Colonic mucosa (tissue), 4 donors: ENCODE results near the gene PLEKHH1. TPM values are rescaled to one million over a fixed set of nuclear protein-coding genes. Genes with fewer than 3 reads are reported as not detected.

Source experiments
- DNase-seq: peaks from one replicate; pipeline ENCODE4 v3.0.0-alpha.2; 2020
- H3K27ac ChIP-seq: fragments of 200-600 bp; one replicate; pipeline ENCODE4 v1.8.0; 2021
- H3K27me3 ChIP-seq: fragments of 200-600 bp; one replicate; pipeline ENCODE4 v1.8.0; 2021
- H3K36me3 ChIP-seq: fragments of 200-600 bp; one replicate; pipeline ENCODE4 v1.8.0; 2021
- H3K4me1 ChIP-seq: fragments of 200-600 bp; one replicate; pipeline ENCODE4 v1.8.0; 2021; ENCODE audit warnings: mild to moderate bottlenecking
- H3K4me3 ChIP-seq: fragments of 200-600 bp; one replicate; pipeline ENCODE4 v1.8.0; 2021
- H3K9ac ChIP-seq, 2 donors: one replicate each; pipeline ENCODE4 v1.7.0; 2013; ENCODE audit warnings: control low read depth in 2 of 2, low read depth in 2 of 2, low read length in 2 of 2
- H3K9me3 ChIP-seq: fragments of 200-600 bp; one replicate; pipeline ENCODE4 v1.8.0; 2021
- intact Hi-C: fragments of 100-400 bp; cut with DNase I; formaldehyde crosslinking; loops from one replicate; pipeline ENCODE4 v1.14.1; 2022
- total RNA-seq, 2 donors: library from RNA; stranded (reverse); fragmentation: NEBNext Ultra II Directional in 1 of 2; extraction: Animal tissue kit (Norgen Biotek cat#: 25700) in 1 of 2; gene quantifications; one replicate each; pipeline ENCODE4 v1.2.1, GENCODE V29; 2021
- TF ChIP-seq, protein P1 (sequence below): fragments of 200-600 bp; IDR thresholded peaks from one replicate; pipeline ENCODE4 v1.8.0; 2022; ENCODE audit warnings: antibody characterized with exemption, mild to moderate bottlenecking
- donor health status: healthy.
- donor health status: DM: no; HTN: no; CAD: no.
- donor health status: DM: no; HTN: no; CAD: no.

The PLEKHH1 gene
- total RNA-seq, 2 donors from 2014 or later: 47.1 to 63.1 TPM

DNA sequence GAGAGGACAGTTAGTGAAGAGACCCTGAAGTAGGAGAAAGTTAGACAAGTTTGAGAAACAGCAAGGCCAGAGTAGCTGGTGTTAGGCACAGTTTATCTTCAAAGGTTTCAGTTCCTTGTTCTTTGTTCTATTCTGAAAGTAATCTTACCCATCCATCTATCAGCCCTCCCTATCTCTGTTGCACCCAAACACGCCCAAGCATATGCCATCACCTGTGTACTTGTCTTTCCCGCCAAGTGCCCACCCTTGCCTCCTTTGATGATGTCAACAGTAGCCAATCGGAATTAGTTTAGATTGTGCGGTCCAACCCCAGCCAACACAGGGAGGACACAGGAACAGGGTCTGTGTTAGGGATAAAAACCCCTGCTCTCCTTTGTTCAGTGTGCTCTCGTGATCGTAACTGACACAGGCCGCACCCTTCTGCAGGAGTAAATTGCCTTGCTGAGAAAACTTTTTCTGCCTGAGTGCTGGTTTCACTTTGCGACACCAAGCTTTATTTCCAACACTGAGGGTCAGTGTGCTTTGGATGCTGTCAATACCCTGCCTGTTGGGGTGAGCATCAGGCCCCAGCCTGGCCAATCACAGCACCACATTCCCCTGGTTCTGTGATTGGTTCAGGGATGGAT lies 39.9 kb upstream of the PLEKHH1 start:
- Histone ChIP-seq H3K27me3 (no peaks in the 10 kb centered on the region), H3K27ac (no peak overlapping the region), H3K36me3 (no peaks in the 10 kb centered on the region), H3K9me3 (no peaks in the 10 kb centered on the region), H3K4me3 (no peak overlapping the region), H3K9ac (no peak overlapping the region), H3K4me1 (no peaks in the 10 kb centered on the region)
- intact Hi-C loops: no loop called here
- DNase-seq: no peak
- TF ChIP-seq, protein P1, sequence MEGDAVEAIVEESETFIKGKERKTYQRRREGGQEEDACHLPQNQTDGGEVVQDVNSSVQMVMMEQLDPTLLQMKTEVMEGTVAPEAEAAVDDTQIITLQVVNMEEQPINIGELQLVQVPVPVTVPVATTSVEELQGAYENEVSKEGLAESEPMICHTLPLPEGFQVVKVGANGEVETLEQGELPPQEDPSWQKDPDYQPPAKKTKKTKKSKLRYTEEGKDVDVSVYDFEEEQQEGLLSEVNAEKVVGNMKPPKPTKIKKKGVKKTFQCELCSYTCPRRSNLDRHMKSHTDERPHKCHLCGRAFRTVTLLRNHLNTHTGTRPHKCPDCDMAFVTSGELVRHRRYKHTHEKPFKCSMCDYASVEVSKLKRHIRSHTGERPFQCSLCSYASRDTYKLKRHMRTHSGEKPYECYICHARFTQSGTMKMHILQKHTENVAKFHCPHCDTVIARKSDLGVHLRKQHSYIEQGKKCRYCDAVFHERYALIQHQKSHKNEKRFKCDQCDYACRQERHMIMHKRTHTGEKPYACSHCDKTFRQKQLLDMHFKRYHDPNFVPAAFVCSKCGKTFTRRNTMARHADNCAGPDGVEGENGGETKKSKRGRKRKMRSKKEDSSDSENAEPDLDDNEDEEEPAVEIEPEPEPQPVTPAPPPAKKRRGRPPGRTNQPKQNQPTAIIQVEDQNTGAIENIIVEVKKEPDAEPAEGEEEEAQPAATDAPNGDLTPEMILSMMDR: no peak

DNA sequence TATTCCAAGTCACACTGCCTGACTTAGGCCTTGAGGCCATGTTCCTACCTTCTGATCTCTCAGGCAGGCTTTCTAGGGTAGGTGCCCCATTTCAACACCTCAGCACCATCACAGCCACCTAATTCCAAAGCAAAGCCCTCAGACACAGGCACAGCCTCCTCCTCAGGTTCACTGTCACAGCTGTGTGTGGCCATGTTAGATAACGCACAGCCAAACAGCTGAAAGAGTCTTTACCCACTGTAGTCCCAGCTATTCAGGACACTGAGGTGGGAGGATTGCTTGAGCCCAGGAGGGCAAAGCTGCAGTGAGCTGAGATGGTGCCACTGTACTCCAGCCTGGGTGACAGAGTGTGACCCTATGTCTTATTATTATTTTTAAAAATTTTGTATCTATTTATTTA lies 37.3 kb upstream of the PLEKHH1 start:
- TF ChIP-seq, protein P1: no peak

DNA sequence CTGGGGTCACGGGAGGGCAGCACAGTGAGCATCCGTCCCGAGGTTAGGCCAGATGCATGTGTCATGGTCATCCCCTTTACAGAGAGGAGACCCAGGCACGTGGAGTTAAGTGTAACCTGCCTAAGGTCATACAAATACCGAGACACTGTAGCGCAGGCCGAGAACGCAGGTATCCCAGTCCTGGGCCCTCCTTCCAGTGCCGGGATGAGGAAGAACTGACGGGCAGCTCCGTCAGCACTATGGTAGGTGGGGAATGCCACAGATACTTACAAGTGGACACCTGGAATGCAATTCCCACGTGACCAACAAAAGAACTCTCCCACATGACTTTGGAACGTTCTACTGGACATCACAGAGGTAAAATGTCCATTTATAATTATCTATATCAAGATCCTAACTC lies 35.9 kb upstream of the PLEKHH1 start:
- intact Hi-C loops: no loop called here
- H3K4me3 ChIP-seq: no peak overlapping the region
- TF ChIP-seq, protein P1: no peak
- H3K9me3 ChIP-seq: no peaks in the 10 kb centered on the region
- H3K9ac ChIP-seq: no peak overlapping the region
- no peaks in the 10 kb centered on the region for H3K4me1 ChIP-seq
- H3K27me3 ChIP-seq: no peaks in the 10 kb centered on the region
- no peak overlapping the region for H3K27ac ChIP-seq
- H3K36me3 ChIP-seq: no peaks in the 10 kb centered on the region
- no peak for DNase-seq

More for the DNA sequence above, 37.3 kb upstream of the PLEKHH1 start:
- no peaks in the 10 kb centered on the region for H3K4me1 ChIP-seq
- H3K27me3 ChIP-seq: no peaks in the 10 kb centered on the region
- no peaks in the 10 kb centered on the region for H3K9me3 ChIP-seq
- no peak overlapping the region for H3K27ac ChIP-seq
- H3K4me3 ChIP-seq: no peak overlapping the region
- no peaks in the 10 kb centered on the region for H3K36me3 ChIP-seq
- intact Hi-C loops: no loop called here
- H3K9ac ChIP-seq: no peak overlapping the region
- DNase-seq: no peak

DNA sequence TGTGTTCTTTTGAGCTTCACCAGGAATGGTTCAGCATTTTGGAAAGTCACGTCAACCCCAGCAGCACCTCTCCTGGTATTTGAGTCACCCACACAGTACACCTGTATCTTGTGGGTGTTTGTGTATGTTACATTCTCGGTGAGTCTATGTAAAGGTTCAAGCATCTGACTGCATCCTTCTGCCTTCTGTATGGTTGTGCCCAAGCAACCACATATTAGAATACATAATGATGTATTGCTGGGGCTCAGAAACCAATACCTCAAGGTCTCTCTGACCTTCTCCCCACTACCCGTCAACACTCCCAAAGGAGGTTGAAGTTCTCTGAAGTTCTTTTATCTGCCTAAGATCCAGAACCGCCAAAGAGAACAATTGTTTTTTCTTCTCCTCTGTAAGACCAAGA lies 35.4 kb upstream of the PLEKHH1 start:
- H3K9me3 ChIP-seq: no peaks in the 10 kb centered on the region
- TF ChIP-seq, protein P1: no peak
- no peak overlapping the region for H3K4me3 ChIP-seq
- H3K36me3 ChIP-seq: no peaks in the 10 kb centered on the region
- no peak overlapping the region for H3K27ac ChIP-seq
- no peak overlapping the region for H3K9ac ChIP-seq
- no peak for DNase-seq
- no peaks in the 10 kb centered on the region for H3K27me3 ChIP-seq
- intact Hi-C loops: no loop called here
- H3K4me1 ChIP-seq: no peaks in the 10 kb centered on the region

DNA sequence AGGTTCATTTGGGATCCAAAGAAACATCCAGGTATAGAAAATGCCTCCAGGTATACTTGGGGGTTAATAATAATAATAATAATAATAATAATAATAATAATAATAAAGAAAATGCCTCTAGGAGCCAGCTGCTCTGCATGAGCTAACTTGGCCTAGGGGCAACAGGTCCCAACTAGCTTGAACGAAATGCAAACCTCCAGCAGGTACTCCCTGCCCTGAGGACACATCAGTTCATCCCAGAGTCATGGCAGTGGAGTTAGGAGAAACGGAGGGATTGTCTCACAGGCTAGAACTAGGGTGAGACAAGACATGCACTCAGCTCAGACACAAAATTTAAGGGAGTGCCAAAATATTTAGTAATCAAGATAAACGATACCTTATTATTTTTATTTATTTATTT lies 32.1 kb upstream of the PLEKHH1 start:
- DNase-seq: no peak
- no peak overlapping the region for H3K27ac ChIP-seq
- no peaks in the 10 kb centered on the region for H3K9me3 ChIP-seq
- H3K9ac ChIP-seq: no peak overlapping the region
- H3K4me3 ChIP-seq: no peak overlapping the region
- H3K4me1 ChIP-seq: no peaks in the 10 kb centered on the region
- intact Hi-C loops: no loop called here
- TF ChIP-seq, protein P1: no peak
- H3K27me3 ChIP-seq: no peaks in the 10 kb centered on the region
- H3K36me3 ChIP-seq: no peaks in the 10 kb centered on the region
